ENCODE measurements around the gene PHF14. TPM values are rescaled to one million over a fixed set of nuclear protein-coding genes. Genes with fewer than 3 reads are reported as not detected.
"Not testable (repeated sequence)": the region's sequence is repeated elsewhere in the genome, so short reads cannot be mapped to it uniquely, and the experiment has no call there.

Gene PHF14
- total RNA-seq, 1 donor from 2014 or later = 63.9 TPM

DNA sequence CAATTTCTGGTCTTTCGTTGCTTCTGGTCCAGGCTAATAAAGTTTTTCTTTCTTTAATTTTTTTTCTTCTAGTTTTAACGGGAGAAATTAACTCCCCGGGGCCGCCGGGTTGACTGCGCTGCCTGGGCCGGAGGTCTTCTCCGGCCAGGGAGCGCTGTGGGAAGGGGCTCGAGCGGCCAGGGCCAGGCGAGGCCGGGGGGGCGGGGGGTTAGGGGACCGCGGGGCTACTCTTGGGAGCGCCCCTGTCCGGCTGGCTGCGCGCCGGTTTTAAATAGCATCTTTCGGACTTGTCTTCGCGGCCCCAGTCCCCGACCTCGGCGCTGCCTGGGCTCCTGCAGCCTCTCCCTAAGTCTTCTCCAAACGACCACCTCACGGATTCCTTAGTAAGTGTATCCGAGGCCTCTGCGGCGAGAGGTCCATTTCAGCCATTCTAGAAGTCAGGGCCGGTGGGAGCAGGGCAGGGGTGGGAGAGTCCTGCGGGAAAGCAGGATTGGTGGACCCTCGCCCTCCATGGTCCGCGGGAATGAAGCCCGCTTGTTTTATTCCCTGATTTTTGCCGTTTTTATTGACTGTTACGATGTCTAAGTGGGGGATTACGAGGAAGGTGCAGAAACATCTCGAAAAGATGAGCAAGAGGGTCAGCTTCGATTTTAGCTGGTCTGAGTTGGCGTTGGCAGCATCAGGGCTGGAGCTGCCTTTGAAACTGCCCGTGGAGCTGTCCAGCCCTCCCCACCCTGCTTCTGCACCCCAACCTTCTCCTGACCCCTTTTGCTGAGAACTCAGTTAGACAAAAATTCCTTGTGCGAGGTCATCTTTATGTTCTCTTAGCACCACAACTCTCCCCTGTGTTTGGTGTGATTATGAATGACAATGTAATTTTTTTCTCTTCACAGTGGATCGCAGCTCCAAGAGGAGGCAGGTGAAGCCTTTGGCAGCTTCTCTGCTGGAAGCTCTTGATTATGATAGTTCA, 555 bp downstream of the PHF14 start:
- H3K27ac Mint-ChIP-seq = peak overlapping the region; percentile 97
- peaks cover 17% of the 10 kb centered on the region for H3K9me3 Mint-ChIP-seq (ENCODE audit: low read depth)
- H3K4me3 Mint-ChIP-seq (ENCODE audit: low read depth) = peak overlapping the region; percentile 87
- TF ChIP-seq, protein P1, sequence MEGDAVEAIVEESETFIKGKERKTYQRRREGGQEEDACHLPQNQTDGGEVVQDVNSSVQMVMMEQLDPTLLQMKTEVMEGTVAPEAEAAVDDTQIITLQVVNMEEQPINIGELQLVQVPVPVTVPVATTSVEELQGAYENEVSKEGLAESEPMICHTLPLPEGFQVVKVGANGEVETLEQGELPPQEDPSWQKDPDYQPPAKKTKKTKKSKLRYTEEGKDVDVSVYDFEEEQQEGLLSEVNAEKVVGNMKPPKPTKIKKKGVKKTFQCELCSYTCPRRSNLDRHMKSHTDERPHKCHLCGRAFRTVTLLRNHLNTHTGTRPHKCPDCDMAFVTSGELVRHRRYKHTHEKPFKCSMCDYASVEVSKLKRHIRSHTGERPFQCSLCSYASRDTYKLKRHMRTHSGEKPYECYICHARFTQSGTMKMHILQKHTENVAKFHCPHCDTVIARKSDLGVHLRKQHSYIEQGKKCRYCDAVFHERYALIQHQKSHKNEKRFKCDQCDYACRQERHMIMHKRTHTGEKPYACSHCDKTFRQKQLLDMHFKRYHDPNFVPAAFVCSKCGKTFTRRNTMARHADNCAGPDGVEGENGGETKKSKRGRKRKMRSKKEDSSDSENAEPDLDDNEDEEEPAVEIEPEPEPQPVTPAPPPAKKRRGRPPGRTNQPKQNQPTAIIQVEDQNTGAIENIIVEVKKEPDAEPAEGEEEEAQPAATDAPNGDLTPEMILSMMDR (IDR thresholded peaks at IDR 0.05; ENCODE audit: unreplicated experiment) = no peak
- peaks cover 22% of the 10 kb centered on the region for H3K36me3 Mint-ChIP-seq (ENCODE audit: insufficient read depth)
- no peaks in the 10 kb centered on the region for H3K27me3 Mint-ChIP-seq
- peak; percentile 45 for DNase-seq (ENCODE audit: low spot score, unreplicated experiment)
- peaks cover 20% of the 10 kb centered on the region for H3K4me1 Mint-ChIP-seq (ENCODE audit: low read depth)

DNA sequence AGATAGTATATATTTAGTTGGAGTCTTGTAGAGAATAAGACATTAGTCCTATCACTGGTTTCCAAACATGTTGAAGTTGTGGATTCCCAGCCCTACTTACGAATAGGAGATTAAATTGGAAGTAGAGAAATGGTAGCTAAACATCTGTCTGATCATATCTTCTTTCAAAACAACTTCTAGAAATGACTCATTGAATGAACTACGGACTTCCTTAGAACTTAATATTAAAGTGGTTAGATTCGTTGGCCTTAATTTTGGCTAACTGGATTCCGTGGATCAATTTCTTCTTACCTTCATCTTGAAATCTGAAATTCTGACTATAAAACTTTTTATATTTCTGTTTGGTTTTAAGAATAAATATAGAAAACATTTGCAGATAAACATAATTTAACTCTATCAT, 3.4 kb downstream of the PHF14 start:
- TF ChIP-seq, protein P1 (IDR thresholded peaks at IDR 0.05; ENCODE audit: unreplicated experiment) = no peak
- Mint-ChIP-seq H3K36me3 (ENCODE audit: insufficient read depth) (peaks cover 28% of the 10 kb centered on the region), H3K4me1 (ENCODE audit: low read depth) (peaks cover 21% of the 10 kb centered on the region), H3K27ac (no peak overlapping the region), H3K27me3 (no peaks in the 10 kb centered on the region), H3K9me3 (ENCODE audit: low read depth) (peaks cover 17% of the 10 kb centered on the region), H3K4me3 (ENCODE audit: low read depth) (no peak overlapping the region)
- DNase-seq (ENCODE audit: low spot score, unreplicated experiment) = no peak

DNA sequence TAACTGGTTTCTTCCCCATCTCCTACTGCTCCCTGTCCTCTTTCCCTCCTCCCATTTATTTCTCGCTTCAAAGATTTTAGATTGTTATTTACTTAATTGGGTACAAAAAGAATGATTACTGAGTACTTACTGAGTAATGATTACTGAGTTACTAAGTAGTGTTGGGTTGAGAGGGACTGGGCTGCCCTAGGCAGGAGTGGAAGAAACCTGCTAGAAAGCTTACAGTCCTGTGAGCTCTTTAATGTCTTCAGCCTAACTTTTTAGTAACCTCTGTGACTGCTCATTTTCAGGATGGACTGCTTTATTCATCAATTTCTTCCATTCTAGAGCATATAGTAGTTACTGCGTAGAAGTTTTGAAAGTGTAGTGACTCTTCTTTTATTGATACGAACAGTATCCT, 7.6 kb downstream of the PHF14 start:
- peaks cover 3% of the 10 kb centered on the region for H3K4me1 Mint-ChIP-seq (ENCODE audit: low read depth)
- H3K4me3 Mint-ChIP-seq (ENCODE audit: low read depth) = no peak overlapping the region
- no peak overlapping the region for H3K27ac Mint-ChIP-seq
- H3K27me3 Mint-ChIP-seq = no peaks in the 10 kb centered on the region
- no peak for DNase-seq (ENCODE audit: low spot score, unreplicated experiment)
- H3K36me3 Mint-ChIP-seq (ENCODE audit: insufficient read depth) = peaks cover 38% of the 10 kb centered on the region
- TF ChIP-seq, protein P1 (IDR thresholded peaks at IDR 0.05; ENCODE audit: unreplicated experiment) = no peak
- peaks cover 8% of the 10 kb centered on the region for H3K9me3 Mint-ChIP-seq (ENCODE audit: low read depth)

DNA sequence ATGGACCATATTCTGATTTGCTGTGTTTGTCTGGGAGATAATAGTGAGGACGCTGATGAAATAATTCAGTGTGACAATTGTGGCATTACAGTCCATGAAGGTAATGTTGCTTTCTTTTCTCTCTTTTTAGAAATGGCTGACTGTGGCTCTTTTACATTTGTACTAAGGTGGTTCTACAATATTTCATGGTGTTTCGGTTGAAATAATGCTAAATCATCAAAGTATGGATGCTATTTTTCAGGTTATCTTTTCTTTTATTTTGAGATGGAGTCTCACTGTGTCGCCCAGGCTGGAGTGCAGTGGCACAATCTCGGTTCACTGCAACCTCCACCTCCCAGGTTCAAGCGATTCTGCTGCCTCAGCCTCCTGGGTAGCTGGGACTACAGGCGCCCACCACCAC, 17.1 kb downstream of the PHF14 start:
- not testable (repeated sequence) for H3K27ac Mint-ChIP-seq; H3K4me3 Mint-ChIP-seq (ENCODE audit: low read depth); H3K4me1 Mint-ChIP-seq (ENCODE audit: low read depth); DNase-seq (ENCODE audit: low spot score, unreplicated experiment); H3K27me3 Mint-ChIP-seq
- Mint-ChIP-seq H3K9me3 (ENCODE audit: low read depth) (peaks cover 13% of the 10 kb centered on the region), H3K36me3 (ENCODE audit: insufficient read depth) (peaks cover 46% of the 10 kb centered on the region)

DNA sequence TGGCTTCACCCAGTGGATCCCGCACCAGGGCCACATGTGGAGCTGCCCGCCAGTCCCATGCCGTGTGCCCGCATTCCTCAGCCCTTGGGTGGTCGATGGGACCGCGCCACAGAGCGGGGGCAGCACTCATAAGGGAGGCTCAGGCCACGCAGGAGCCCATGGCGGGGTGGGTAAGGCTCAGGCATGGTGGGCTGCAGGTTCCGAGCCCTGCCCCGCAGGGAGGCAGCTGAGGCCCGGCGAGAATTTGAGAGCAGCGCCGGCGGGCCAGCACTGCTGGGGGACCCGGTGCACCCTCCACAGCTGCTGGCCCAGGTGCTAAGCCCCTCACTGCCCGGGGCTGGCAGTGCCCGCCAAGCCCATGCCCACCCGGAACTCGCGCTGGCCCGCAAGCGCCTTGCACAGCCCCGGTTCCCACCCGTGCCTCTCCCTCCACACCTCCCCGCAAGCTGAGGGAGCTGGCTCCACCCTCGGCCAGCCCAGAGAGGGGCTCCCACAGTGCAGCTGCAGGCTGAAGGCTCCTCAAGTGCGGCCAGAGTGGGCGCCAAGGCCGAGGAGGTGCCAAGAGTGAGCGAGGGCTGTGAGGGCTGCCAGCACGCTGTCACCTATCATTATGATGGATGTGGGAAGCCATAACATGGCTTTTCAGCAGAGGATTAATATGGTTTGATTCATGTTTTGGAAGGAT, 22.0 kb downstream of the PHF14 start:
- peaks cover 16% of the 10 kb centered on the region for H3K9me3 Mint-ChIP-seq (ENCODE audit: low read depth)
- DNase-seq (ENCODE audit: low spot score, unreplicated experiment); H3K27me3 Mint-ChIP-seq; H3K4me3 Mint-ChIP-seq (ENCODE audit: low read depth); H3K27ac Mint-ChIP-seq; H3K4me1 Mint-ChIP-seq (ENCODE audit: low read depth): not testable (repeated sequence)
- H3K36me3 Mint-ChIP-seq (ENCODE audit: insufficient read depth) = peaks cover 45% of the 10 kb centered on the region

DNA sequence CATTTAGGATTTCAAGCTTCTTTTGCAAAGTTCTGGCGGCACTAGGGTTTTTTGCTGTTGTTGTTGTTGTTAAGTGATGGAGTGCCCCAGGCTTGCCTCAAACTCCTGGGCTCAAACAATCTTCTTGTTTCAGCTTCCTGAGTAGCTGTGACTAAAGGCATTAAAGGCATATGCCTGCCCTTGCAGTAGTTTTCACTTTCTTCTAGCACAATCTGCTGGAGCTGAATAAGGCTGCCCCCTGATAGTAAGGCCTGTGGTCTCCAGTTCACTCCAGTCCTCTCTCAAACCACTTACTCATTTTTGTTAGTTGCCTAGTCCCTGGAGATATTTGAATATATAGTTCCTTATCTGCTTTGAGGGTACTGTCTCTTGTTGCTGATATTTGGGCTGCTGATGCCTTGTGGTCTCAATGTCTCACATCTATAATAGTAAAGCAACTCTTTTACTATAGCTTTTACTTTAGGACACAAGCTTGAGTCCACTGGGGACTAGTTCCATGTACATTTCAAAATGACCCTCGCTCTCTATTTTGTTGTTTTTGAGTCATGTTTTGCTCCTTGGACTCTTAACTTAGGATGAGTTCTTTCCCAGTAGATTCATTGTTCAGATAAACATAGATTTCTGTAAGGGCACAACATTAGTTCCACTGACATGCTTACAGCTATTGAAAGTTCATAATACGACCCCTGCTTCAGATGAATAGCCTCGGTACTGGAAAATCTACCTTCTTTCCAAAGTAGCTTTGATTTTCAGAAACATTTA, 25.5 kb downstream of the PHF14 start:
- Mint-ChIP-seq H3K27ac (peak overlapping the region; percentile 23), H3K36me3 (ENCODE audit: insufficient read depth) (peaks cover 36% of the 10 kb centered on the region), H3K4me1 (ENCODE audit: low read depth) (peaks cover 1% of the 10 kb centered on the region), H3K4me3 (ENCODE audit: low read depth) (no peak overlapping the region), H3K9me3 (ENCODE audit: low read depth) (peaks cover 8% of the 10 kb centered on the region), H3K27me3 (no peaks in the 10 kb centered on the region)
- no peak for DNase-seq (ENCODE audit: low spot score, unreplicated experiment)
- TF ChIP-seq, protein P1 (IDR thresholded peaks at IDR 0.05; ENCODE audit: unreplicated experiment) = no peak

Data from progenitor cell of endocrine pancreas (in vitro differentiated cells).